GM10266 (cell line): ENCODE results near the gene SF3B6.

ENCODE experiments used
- DNase-seq: peaks from one replicate; pipeline ENCODE4 v3.0.0; 2012; ENCODE audit errors: extremely low spot score
- TF ChIP-seq, protein P1 (sequence below): IDR thresholded peaks from 2 replicates; pipeline ENCODE4 v1.5.1; 2012; ENCODE audit warnings: mild to moderate bottlenecking, low read depth; ENCODE audit not compliant: control insufficient read depth, insufficient read depth; ENCODE audit errors: missing control alignments

The SF3B6 gene

DNA sequence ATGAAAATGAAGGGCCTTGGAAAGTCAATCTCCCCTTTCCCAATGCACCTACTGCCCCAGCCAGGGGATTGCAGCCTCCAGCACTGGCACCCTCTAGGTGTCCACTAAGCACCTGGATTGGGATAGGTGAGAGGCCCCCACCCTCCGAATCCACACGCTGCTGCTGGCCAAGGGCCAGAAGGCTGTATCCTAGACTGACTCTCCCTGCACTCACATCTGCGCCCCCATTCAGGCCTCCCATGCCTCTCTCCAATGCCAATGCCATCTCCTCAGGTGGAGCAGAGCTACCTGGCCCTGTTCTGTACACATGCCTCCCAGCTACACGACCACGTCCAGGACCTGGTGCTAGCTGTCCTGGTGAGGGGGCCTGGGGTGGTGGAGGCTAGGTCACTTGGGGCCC lies 56.4 kb downstream of the SF3B6 start:
- no peak for DNase-seq
- TF ChIP-seq, protein P1, sequence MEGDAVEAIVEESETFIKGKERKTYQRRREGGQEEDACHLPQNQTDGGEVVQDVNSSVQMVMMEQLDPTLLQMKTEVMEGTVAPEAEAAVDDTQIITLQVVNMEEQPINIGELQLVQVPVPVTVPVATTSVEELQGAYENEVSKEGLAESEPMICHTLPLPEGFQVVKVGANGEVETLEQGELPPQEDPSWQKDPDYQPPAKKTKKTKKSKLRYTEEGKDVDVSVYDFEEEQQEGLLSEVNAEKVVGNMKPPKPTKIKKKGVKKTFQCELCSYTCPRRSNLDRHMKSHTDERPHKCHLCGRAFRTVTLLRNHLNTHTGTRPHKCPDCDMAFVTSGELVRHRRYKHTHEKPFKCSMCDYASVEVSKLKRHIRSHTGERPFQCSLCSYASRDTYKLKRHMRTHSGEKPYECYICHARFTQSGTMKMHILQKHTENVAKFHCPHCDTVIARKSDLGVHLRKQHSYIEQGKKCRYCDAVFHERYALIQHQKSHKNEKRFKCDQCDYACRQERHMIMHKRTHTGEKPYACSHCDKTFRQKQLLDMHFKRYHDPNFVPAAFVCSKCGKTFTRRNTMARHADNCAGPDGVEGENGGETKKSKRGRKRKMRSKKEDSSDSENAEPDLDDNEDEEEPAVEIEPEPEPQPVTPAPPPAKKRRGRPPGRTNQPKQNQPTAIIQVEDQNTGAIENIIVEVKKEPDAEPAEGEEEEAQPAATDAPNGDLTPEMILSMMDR = no peak

DNA sequence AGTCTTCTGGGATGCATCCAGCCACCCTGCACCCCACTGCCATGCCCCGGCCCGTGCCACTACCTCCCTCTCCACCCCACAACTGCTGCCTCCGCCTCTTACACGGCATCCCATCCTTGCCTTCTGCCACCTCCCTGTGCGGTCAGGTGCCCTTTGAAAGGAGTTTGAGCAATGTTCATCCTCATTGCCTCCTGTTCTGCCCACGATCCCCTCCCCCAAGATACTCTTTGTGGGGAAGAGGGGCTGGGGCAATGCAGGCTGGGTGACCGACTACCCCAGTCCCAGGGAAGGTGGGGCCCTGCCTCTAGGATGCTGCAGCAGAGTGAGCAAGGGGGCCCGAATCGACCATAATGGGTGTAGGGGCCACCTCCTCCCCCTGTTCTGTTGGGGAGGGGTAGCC lies 57.9 kb downstream of the SF3B6 start:
- DNase-seq = no peak
- TF ChIP-seq, protein P1 = no peak

DNA sequence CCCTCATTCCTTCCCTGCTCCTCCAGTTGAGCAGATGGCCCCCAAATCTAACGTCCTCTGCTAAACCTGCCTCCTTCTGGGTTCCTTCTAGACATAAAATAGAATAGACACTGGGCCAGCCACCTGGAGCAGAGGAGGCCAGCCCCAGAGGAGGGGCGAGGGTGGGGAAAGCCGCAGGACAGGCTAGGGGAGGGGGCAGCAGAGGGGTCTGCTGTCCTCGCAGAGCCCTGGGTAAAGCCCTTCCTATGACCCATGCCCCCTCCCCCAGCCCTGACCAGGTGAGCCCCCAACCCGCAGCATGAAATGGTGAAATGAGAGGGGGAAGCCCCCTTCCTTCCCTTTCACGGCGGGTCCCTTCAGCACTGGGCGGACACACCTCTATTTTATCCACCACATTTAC lies 58.4 kb downstream of the SF3B6 start:
- no peak for DNase-seq
- TF ChIP-seq, protein P1 = no peak
